ENCODE results near the gene VPREB1.

DNA sequence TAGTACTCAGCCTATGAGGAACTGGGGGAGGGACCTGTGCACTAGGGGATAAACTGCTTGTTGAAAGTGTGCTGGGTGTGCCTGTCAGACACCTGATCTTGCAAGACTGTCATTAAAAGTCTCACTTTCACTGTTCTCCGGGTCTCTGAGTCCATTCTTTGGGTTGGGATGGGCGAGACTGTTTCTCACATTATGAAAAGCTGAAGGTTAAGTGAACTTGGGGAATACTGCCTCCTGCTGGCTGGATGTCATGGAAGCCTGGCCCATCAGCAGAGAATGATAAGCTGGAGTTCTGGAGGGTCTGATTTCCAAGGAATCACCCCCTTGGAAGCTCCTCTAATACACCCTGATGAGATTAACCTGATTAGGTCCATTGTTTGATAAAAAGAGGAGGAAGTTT is 9.0 kb upstream of the VPREB1 start:
- TF ChIP-seq, protein P1, sequence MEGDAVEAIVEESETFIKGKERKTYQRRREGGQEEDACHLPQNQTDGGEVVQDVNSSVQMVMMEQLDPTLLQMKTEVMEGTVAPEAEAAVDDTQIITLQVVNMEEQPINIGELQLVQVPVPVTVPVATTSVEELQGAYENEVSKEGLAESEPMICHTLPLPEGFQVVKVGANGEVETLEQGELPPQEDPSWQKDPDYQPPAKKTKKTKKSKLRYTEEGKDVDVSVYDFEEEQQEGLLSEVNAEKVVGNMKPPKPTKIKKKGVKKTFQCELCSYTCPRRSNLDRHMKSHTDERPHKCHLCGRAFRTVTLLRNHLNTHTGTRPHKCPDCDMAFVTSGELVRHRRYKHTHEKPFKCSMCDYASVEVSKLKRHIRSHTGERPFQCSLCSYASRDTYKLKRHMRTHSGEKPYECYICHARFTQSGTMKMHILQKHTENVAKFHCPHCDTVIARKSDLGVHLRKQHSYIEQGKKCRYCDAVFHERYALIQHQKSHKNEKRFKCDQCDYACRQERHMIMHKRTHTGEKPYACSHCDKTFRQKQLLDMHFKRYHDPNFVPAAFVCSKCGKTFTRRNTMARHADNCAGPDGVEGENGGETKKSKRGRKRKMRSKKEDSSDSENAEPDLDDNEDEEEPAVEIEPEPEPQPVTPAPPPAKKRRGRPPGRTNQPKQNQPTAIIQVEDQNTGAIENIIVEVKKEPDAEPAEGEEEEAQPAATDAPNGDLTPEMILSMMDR (conservative IDR thresholded peaks at IDR 0.05; ENCODE audit: low read length): peak; percentile 80
- no peak for TF ChIP-seq EZH2phosphoT487 (IDR thresholded peaks at IDR 0.05; ENCODE audit: borderline replicate concordance, low read depth, low read length)

Measured in OCI-LY7 (cell line).